HCT116 (cell line): ENCODE measurements around the gene TAAR6.

ENCODE experiments used
- CEBPB ChIP-seq: IDR thresholded peaks from 2 replicates; pipeline ENCODE4 v1.6.1; 2012; ENCODE audit warnings: low read depth
- CTCF ChIP-seq, 3 experiments: fragments of 200-600 bp in 1 of 3; sonication (generic) in 1 of 3; IDR thresholded peaks in 2 of 3; conservative IDR thresholded peaks in 1 of 3; 2 replicates each; pipeline ENCODE4 v1.5.1; 2012 to 2017; ENCODE audit warnings: low read depth in 2 of 3, low read length in 2 of 3, antibody characterized with exemption in 1 of 3, borderline replicate concordance in 1 of 3, control low read depth in 1 of 3, mild to moderate bottlenecking in 1 of 3, mixed read lengths in 1 of 3, mixed run types in 1 of 3, moderate library complexity in 1 of 3; ENCODE audit not compliant: insufficient read depth in 1 of 3
- EZH2phosphoT487 ChIP-seq: fragments of 200-600 bp; IDR thresholded peaks from 2 replicates; pipeline ENCODE4 v1.6.1; 2018; ENCODE audit warnings: antibody characterized with exemption, borderline replicate concordance
- FOSL1 ChIP-seq: IDR thresholded peaks from 2 replicates; pipeline ENCODE4 v1.6.1; 2012; ENCODE audit warnings: low read depth
- REST ChIP-seq: IDR thresholded peaks from 2 replicates; pipeline ENCODE4 v1.6.1; 2012; ENCODE audit warnings: low read depth
- YY1 ChIP-seq: IDR thresholded peaks from 2 replicates; pipeline ENCODE4 v1.6.1; 2011; ENCODE audit warnings: low read length, low read depth, moderate library complexity, mild to moderate bottlenecking; ENCODE audit not compliant: insufficient replicate concordance; ENCODE audit errors: extremely low read depth
- TF ChIP-seq, protein P1 (sequence below): IDR thresholded peaks from 2 replicates; pipeline ENCODE4 v1.6.1; 2012

DNA sequence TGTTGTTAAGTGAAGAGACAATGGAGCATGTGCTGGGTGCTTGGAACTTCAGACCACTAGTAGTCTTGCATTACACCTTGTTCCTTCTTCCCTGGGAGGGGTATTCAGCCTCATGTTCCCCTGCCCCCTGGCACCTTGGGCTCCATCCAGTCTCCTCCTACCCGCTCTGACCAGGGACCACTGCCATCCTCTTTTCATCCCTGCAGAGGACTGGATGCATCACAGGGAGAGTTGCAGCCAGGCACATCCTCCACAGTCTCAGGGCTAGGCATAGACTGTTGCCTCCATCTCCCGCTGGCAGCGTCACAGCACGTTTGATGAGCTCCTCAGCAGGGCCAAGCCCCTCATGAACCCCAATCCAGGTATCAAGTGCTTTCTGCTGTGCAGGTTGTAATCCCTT lies 18.9 kb upstream of the TAAR6 start:
- no peak for TF ChIP-seq YY1
- no peak for TF ChIP-seq EZH2phosphoT487
- no peak for TF ChIP-seq CTCF (IDR thresholded peaks at IDR 0.05 in 2 of 3, conservative IDR thresholded peaks at IDR 0.05 in 1 of 3; ENCODE audit: borderline replicate concordance in 1 of 3, insufficient read depth in 1 of 3, low read depth in 2 of 3, low read length in 2 of 3)
- TF ChIP-seq, protein P1, sequence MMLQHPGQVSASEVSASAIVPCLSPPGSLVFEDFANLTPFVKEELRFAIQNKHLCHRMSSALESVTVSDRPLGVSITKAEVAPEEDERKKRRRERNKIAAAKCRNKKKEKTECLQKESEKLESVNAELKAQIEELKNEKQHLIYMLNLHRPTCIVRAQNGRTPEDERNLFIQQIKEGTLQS, result no peak
- TF ChIP-seq FOSL1, result no peak
- no peak for TF ChIP-seq REST
- no peak for TF ChIP-seq CEBPB
